ENCODE data around the gene FAM177A1.

- no peak for TF ChIP-seq CTCF (IDR thresholded peaks at IDR 0.05)
- TF ChIP-seq EP300 (IDR thresholded peaks at IDR 0.05): no peak
Observed at GRCh38 chr14:35123388-35123703, 77.3 kb downstream of the FAM177A1 start.
